ENCODE measurements around the gene BIRC2.

DNA sequence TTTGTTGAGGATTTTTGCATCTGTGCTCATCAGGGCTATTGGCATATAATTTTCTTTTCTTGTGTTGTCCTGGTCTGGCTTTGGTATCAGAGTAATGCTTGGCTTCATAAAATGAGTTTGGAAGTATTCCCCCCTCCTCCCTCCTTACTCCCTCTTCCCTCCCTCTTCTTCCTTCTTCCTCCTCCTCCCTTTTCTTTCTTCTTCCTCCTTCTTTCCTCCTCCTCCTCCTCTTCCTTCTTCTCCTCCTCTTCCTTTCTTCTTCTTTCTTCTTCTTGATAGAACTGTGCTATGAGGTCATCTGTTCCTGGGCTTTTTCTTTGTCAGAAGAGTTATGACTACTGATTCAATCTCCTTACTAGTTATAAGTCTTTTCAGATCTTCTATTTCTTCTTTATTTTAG lies 10.1 kb downstream of the BIRC2 start:
- TF ChIP-seq, protein P1, sequence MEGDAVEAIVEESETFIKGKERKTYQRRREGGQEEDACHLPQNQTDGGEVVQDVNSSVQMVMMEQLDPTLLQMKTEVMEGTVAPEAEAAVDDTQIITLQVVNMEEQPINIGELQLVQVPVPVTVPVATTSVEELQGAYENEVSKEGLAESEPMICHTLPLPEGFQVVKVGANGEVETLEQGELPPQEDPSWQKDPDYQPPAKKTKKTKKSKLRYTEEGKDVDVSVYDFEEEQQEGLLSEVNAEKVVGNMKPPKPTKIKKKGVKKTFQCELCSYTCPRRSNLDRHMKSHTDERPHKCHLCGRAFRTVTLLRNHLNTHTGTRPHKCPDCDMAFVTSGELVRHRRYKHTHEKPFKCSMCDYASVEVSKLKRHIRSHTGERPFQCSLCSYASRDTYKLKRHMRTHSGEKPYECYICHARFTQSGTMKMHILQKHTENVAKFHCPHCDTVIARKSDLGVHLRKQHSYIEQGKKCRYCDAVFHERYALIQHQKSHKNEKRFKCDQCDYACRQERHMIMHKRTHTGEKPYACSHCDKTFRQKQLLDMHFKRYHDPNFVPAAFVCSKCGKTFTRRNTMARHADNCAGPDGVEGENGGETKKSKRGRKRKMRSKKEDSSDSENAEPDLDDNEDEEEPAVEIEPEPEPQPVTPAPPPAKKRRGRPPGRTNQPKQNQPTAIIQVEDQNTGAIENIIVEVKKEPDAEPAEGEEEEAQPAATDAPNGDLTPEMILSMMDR (IDR thresholded peaks at IDR 0.05) = no peak
- TF ChIP-seq POLR2AphosphoS5 (IDR thresholded peaks at IDR 0.05; ENCODE audit: insufficient read depth in 1 of 2, low read depth in 1 of 2) (no peak), POLR2A (IDR thresholded peaks at IDR 0.05) (no peak)
